Inferior parietal cortex (tissue), 1 donor: ENCODE measurements around the gene LDB3.
A peak's percentile ranks its signal among the peaks of the same experiment; 100 is the strongest.

ENCODE experiments used
- DNase-seq: peaks from one replicate; pipeline ENCODE4 v3.0.0-alpha.2; 2016; ENCODE audit errors: extremely low spot score

The LDB3 gene

DNA sequence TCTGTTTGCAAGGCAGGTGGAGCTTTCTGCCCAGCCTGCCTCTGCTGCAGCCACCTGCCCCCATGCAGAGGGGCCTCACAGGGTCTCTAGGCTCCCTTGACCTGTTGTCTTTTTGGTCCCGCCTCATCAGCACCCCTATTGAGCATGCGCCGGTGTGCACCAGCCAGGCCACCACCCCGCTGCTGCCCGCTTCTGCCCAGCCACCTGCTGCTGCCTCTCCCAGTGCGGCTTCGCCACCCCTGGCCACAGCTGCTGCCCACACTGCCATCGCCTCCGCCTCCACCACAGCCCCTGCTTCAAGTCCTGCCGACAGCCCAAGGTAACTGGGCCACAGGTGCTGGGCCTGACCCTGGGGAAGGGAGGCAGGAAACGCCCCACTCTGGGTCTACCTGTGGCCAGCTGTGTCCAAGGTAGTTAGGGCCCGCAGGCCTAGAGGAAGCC lies 38.1 kb downstream of the LDB3 start:
- no peak for DNase-seq

DNA sequence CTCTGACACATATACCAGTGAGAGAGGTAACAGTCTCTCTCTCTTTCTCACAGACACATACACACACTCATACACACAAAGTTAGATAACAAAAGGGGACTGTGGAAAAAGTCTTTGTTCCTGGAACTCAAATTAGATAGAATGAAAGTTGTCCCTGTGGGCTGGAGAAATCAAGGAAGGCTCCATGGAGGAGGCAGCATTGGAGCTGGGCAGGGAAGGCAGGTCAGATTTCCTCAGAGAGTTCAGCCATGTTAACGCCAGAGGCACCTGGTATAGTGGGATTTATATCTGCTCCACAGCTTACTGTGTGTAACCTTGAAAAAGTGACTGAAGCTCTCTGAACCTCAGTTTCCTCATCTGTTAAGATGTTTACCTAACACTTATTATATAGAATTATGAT lies 38.7 kb downstream of the LDB3 start:
- DNase-seq: no peak

DNA sequence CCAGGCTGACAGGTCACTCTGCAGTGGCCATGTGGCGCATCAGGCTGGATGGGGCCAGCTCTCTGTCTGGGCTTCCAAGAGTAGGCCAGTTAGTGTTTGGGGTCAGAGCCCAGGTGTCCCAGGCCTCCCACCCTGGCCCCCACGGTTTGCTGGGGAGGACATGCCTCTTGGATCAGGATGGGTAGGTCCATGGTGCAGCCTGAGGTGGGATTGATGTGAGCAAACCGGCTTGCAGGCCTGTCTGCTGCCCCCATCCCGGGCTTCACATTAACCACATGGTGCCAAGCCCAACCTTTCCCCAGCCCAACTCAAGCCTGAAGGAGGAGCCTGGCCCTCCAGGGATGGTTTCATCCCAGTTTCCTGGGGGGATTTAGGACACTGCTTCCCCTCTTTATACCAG lies 39.2 kb downstream of the LDB3 start:
- DNase-seq: no peak

DNA sequence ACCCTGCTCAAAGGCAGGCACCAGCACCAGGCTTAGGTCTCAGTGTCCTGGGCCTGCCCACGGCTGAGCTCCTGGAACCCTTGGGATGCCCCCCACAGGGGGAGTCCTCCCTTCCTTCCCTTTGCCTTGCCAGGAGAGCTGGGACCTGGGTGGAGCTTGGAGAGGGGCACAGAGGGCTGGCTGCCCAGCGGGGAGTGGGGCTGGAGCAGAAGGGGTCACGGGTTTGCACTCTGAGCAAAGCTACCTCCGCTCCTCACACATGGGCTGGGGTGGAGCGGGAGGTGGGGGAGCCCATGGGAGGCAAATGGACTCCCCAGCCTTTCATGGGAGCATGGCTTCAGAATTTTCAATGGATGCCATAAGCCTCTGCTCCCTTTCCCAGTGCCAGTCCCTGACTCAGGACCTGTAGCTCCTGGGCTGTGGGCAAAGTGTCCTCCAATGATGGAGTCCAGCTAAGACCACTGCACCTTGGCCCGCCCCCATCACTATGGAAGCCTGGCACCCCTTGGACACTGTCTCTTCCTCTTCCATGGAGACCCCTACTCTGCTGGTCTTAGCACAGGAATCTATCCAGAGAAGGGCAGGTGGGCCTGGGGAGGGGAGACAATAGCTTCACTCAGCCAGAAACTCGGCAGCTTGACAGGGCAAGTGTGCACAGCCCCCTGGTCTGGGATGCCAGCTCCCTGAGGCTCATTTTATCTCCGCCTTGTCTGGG lies 39.9 kb downstream of the LDB3 start:
- DNase-seq: no peak

DNA sequence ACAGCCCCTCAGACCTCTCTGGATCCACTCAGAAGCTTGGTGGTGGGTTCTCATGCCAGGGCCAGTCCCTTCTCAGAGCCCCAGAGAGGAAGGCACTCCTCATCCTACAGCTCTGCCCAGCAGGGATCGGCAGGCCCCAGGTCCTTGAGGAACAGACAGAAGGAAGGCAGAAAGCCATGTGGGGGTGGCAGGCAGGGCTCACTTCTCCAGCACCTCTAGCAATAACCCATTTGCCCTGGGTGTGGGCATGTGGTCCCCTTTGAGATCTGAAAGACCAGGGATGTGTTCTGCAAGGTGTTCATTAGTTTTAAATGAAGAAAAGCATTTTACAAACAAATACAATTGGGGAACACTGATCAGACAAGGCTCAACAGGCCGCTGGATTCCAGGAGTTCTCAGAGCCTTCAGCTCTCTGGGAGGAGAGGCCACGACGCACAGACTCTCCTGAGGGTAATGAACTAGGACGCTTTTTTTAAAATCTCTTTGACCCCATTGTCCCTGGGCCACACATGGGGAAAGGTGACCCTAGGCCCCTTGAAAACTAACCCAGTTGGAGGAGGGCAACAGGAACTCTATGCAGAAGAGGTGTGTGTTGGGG lies 40.6 kb downstream of the LDB3 start:
- DNase-seq: no peak

DNA sequence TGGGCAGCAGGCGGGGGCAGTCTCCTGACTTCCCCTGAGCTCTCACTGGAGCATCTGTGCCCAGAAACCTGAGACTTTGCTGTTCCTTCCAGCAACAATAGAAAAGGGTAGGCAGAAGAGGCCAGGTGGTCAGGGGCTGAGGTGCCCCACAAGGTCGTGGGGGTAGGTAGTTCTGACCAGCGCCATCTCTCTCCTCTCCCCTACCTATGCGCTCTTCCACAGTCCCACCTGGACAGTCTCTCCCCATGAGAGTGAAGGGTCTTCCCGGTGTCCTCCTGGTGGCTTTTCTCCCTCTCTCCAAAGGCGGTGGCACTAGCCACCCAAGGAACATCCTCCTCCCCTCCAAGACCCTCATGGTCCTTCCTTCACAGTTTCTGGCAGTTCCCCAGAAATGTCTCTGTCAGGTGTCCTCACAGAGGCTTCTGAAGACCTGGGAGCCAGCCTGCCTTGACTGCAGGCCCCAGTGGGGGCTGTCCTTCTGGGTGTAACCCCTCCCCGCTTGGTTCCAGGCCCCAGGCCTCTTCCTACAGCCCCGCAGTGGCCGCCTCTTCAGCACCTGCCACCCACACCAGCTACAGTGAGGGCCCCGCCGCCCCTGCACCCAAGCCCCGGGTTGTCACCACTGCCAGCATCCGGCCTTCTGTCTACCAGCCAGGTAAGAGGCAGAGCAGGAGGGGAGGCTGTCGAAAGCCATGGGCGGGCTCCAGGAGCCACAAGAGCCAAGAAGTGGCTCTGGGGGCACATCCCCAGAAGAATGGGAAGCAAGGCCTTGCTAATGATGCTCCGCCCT lies 41.3 kb downstream of the LDB3 start:
- no peak for DNase-seq

DNA sequence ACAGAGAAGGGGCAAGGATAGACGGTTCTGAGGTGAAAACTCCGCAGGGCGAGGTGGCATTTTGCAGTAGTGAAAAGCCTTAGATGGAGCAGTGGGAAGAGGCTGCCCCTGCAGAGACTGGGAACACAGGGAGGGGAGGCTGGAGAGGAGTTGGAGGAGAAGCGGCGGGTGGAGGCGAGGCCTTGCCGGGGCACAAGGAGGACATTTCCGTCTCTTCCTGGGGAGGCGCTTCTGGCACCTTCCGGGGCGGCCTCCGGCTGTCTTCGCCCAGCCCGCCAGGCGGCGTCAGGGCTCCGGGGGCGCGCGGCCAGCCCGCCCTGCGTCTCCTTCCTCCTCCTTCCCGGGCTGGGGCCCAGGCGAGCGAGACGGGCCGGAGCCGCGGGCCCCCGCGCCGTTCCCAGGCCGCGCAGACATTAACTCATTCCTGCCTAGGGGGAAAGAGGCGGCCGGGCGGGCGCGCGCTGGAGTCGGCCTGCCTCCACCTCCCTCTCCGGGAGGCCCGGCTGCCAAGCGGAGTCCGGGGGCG lies 42.7 kb downstream of the LDB3 start:
- DNase-seq: peak; percentile 85

DNA sequence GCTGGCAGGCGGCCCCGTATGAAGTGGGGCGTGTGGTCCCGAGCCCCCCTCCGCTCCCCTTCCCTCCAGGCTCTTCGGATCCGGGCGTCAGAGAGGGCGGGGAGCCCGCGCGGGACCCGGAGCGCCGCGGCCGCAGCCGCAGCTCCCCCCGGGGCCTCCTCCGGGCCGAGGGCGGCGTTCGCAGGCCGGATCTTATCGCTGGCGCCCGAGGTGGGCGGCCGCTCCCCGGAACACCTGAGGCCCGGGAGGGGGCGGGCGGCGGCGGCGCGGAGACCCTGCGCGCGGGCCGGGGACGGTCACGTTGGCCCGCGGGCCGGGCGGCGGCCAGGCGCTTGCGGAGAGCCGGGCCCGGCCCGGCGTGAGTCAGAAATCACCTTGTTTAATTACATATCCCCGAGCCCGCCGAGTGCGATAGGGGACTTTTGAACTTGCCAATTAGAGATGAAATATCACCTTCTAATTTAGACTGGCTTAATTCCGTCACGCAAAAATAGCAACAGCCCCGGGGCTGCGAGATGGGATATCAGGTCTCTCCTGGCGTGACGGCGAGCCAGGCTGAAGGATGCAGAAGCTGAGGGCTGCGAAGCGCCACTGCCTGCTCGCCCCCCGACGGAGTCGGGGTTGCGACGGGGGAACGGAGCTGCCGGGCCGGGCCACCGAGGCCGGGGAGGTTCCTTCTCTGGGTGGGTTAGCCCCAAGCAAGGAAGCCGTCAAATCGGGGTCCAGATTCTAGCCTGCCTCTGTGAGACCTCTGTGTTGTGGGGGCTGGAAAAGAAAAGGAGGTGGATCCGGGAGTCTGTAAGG lies 43.4 kb downstream of the LDB3 start:
- peak; percentile 49 for DNase-seq

DNA sequence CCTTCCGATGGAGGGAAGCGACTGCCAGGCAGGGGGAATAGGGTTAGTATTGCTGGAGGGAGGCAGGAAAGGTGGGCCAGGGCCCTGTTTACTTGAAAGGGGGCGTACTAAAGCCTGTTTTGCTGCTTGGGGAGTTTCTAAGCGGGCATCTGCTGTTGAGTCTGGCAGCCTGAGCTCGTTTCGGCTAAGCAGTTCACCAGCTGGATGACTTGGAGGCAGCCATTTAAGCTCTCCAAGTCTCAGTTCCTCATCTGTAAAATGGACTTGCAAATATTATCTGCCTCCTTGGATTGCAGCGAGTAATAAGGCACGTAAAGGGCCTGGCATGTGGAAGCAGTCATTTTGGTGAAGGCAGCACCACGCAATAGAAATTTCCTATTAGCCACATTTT lies 44.0 kb downstream of the LDB3 start:
- no peak for DNase-seq

DNA sequence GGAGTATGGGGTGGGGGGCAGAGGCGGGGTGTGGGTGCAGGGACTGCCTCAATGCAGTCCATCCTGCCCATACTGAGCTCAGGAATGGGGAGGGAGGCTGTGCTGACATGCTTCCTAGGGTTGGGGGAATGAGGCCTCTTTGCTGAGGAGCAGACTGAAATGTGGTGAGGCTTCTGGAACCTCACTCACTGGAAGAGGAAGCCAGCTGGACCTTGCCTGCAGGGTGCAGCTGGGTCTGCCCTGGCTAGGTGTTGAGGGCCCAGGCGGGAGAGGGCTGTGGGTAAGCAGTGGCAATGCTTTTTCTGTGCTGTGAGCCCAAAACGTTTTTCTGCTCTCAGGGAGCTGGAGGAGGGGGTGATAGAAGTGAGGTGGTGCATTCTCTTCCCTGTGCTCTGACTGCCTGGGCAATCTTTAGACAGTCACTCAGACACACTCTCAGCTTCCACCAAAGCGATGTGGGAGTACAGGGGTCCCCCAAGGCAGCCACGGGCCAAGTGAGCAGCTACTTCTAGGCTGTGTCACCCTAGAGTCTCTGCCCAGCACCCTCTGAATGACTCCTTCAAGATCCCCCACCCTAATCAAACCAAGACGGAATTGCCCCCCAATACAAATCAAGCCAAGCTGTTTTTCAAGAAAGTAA lies 47.0 kb downstream of the LDB3 start:
- no peak for DNase-seq

DNA sequence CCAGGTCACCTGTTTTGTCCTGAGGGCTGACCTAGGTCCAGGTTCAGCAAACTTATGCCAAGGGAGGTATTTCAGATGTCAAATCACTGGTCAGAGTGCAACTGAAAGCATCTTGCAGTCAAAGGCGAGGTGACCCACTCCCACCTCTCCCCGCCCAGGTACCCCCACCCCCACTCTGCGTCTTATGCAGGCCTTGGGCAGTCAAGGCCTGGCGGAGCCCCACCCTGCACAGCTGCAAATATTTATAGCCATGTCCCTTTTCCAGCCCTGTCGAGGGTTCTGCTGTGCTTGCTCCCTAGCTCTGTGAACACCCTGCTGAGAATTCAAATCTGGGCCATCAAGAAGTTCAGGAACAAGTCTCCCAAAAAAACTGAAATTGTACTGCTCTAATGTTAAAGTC lies 47.5 kb downstream of the LDB3 start:
- no peak for DNase-seq

DNA sequence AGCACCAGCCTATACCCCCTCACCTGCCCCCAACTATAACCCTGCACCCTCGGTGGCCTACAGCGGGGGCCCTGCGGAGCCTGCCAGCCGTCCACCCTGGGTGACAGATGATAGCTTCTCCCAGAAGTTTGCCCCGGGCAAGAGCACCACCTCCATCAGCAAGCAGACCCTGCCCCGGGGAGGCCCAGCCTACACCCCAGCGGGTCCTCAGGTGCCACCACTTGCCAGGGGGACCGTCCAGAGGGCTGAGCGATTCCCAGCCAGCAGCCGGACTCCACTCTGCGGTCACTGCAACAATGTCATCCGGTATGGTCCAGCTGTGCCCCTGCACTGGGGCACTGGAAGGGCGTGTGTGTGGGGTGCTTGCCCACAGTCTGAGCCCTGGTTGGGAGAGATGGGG lies 48.2 kb downstream of the LDB3 start:
- DNase-seq: no peak

DNA sequence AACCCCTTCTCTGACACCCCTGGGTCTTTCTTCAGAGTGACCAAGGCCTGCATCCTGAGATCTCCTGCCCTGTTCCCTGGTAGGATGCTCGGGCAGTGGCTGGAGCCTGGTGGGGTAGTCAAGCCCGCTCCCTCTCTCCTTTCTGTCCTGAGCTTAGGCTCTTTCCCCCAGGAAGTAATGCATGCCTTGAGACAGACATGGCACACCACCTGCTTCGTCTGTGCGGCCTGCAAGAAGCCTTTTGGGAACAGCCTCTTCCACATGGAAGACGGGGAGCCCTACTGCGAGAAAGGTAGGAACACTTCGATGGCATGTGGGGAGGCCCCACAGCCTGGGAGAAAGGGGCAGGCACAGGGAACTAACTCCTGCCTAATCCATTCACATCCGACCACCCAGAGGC lies 50.2 kb downstream of the LDB3 start:
- no peak for DNase-seq

DNA sequence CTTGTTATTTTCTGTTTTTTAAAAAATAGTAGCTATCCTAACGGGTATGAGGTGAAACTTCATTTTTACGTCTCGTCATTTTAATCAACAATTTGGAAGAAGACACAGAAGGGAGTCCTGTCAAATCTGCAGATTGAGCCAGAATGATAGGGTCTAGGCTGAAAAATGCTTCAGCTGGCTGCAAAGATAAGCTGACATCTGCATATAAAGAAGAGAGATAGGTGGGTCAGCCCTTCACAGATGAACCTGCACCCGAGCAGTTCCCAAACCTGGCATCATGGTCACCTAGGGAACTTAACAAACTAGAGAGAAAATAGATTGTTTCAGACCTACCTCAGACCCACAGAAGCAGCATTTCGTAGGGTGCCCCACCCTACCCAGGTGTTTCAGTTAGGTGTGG lies 52.9 kb downstream of the LDB3 start:
- DNase-seq: no peak

DNA sequence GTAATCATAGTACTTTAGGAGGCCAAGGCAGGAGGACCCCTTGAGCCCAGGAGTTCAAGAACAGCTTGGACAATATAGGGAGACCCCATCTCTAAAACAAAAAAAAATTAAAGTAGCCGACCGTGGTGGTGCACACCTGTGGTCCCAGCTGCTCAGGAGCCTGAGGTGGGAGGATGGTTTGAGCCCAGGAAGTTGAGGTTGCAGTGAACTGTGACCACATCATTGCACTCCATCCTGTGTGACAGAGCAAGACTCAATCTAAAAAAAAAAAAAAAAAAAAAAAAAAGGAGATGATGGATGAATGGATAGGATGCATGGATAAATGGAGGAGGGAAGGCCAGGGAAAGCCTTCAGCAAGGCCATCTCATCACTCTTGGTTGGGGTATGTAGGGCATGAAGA lies 54.7 kb downstream of the LDB3 start:
- DNase-seq: no peak

DNA sequence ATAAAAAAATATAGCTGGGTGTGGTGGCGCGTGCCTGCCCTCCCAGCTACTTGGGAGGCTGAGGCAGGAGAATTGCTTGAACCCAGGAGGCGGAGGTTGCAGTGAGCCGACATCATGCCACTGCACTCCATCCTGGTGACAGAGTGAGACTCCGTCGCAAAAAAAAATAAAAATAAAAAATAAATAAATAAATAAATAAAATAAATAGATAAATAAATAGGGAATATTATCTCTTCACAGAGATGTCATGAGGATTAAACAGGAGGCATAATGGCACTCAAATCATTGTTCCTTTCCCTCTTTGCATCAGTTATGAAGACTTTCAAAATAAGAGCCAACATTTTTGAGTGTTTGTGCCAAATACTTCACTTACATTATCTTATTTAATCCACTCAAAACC lies 56.1 kb downstream of the LDB3 start:
- no peak for DNase-seq

DNA sequence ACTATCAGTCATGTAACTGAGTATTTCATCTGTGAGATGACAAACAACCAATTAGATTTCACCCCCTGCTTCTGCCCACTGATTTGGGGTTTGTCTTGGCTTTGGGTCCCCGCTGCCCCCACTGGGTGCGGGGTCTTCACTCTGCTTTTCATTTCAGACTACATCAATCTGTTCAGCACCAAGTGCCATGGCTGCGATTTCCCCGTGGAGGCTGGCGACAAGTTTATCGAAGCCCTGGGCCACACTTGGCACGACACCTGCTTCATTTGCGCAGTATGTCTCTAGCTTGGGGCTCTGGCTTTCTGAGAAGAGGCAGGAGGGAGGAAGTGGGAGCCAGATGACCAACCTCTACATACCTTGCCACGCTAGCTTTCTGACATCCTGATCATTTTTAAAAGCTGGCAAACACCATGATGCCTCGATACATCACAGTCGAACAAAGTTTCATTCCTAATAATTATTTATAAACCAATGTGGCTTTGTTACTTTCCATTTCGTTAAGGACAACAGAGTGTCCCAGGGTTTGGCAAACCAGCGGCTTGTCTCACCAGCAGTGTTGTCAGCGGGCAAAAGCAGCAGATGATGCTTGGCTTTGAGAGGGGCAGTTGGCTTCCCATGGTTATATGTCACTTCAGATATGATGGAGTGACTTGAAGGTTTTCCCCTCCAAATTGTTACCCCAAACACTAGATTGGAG lies 57.8 kb downstream of the LDB3 start:
- DNase-seq: no peak

DNA sequence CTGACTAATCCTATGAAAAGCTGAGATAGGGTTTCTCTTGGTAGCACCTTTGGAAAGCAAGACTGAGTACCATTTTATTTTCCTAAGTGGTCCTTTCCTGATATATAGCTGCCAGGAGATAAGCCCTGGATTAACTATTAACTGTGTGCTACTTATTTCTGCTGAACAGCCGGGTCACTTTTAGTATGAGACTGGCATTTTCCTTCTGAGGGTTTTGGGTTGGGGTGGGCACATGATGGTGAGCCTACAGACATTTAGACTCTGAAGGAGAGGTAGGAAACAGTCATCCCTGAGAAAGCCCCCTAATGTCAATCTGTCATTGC lies 58.3 kb downstream of the LDB3 start:
- DNase-seq: no peak

DNA sequence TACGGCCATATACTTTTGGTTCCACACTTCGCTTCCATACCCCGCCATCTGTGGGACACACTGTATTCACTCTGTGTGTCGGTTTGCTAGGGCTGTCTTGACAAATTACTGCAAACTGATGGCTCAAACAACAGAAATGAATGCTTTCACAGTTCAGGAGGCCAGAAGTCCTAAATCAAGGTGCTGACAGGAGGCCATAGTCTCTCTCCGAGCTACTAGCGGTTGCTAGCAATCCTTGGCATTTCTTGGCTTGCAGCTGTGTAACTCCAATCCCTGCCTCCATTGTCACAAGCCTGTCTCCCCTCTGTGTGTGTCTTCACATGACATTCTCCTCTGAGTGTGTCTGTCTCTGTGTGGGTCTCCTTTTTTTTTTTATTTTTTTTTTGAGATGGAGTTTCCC lies 59.2 kb downstream of the LDB3 start:
- DNase-seq: no peak

DNA sequence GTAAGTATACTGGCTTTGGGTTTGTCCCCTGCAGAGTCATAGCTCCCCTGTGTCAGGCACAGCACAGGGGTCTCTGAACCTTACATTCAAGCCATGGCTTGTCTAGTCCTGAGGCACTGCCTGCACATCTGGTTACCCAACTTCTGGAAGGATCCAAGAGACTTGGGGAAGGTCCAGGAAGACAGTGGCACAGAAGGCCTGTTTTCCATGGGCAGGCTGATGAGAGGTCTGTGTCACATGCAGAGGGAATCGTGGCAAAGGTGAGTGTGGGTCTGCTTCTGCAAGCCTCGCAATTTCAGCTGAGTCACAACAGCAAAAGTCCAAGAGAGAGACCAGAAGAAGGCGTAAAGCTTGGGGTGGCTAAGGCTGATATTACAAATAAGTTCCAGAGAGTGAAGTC lies 59.7 kb downstream of the LDB3 start:
- DNase-seq: no peak

DNA sequence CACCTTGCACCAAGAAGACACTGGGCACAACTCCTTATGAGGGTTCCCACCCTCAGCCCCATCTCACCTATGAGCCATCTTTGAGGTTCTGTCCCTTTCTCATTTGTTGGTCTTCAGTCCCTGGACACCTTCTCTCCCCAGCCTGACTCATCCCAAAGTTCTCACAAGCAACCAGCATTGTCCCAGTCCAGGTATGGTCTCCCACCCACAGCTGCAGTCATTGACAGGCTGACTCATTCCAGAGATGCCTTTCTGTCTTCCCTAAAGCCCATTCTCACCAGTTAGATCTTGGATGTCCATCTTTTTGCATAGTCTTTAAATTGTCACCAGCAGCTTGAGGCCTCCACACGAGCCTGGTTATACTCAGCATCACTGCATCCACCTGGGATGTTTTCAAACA lies 61.4 kb downstream of the LDB3 start:
- DNase-seq: no peak
